ENCODE results near the gene SH2D2A.

The SH2D2A gene

GRCh38 chr1:156822680-156823079 is 6.0 kb upstream of the SH2D2A start:
- DNase-seq: no peak

GRCh38 chr1:156821801-156822200 is 5.2 kb upstream of the SH2D2A start:
- peak; percentile 48 to 50 for DNase-seq

GRCh38 chr1:156815961-156816422 is 656 bp downstream of the SH2D2A start:
- no peak for DNase-seq

- DNase-seq: no peak
Measured at GRCh38 chr1:156815307-156815826, 1.3 kb downstream of the SH2D2A start.

GRCh38 chr1:156814571-156815260 is 1.9 kb downstream of the SH2D2A start:
- DNase-seq: peak; percentile 62 to 63

- DNase-seq: peak; percentile 79 to 81
Measured at GRCh38 chr1:156813750-156814570, 2.7 kb downstream of the SH2D2A start.

GRCh38 chr1:156813298-156813697 is 3.4 kb downstream of the SH2D2A start:
- DNase-seq: no peak

- no peak for DNase-seq
Measured at GRCh38 chr1:156812293-156812990, 4.2 kb downstream of the SH2D2A start.

GRCh38 chr1:156811168-156811567 is 5.5 kb downstream of the SH2D2A start:
- DNase-seq: no peak

GRCh38 chr1:156809711-156810366 is 6.8 kb downstream of the SH2D2A start:
- DNase-seq: no peak

GRCh38 chr1:156809281-156809680 is 7.4 kb downstream of the SH2D2A start:
- no peak for DNase-seq

GRCh38 chr1:156808186-156809030 is 8.2 kb downstream of the SH2D2A start:
- no peak for DNase-seq

GRCh38 chr1:156807627-156808026 is 9.0 kb downstream of the SH2D2A start:
- no peak for DNase-seq

GRCh38 chr1:156806512-156807440 is 9.9 kb downstream of the SH2D2A start:
- DNase-seq: no peak

- DNase-seq: no peak
Measured at GRCh38 chr1:156805766-156806511, 10.7 kb downstream of the SH2D2A start.

GRCh38 chr1:156804572-156805243 is 11.9 kb downstream of the SH2D2A start:
- DNase-seq: no peak

GRCh38 chr1:156804026-156804425 is 12.6 kb downstream of the SH2D2A start:
- no peak for DNase-seq

GRCh38 chr1:156803086-156803851 is 13.4 kb downstream of the SH2D2A start:
- DNase-seq: no peak

Data from activated CD4-positive, alpha-beta T cell treated with anti-CD3 and anti-CD28 coated beads for 4 hours (primary cell).